GM18870 (cell line): Measurements from ENCODE around the gene TNNT3.

ENCODE experiments used
- ATAC-seq: cut with Tn5 transposase; IDR thresholded peaks from one replicate; pipeline ENCODE4 v1.9.1; 2021; ENCODE audit warnings: moderate library complexity; ENCODE audit not compliant: unreplicated experiment

Gene TNNT3

GRCh38 chr11:1894759-1895158 is 24.7 kb upstream of the TNNT3 start:
- ATAC-seq, result no peak

GRCh38 chr11:1896468-1896867 is 23.0 kb upstream of the TNNT3 start:
- no peak for ATAC-seq

- no peak for ATAC-seq
These were observed 22.6 kb upstream of the TNNT3 start for GRCh38 chr11:1896923-1897322.

GRCh38 chr11:1899090-1899489 is 20.4 kb upstream of the TNNT3 start:
- no peak for ATAC-seq

- ATAC-seq, result no peak
These were observed 19.8 kb upstream of the TNNT3 start for GRCh38 chr11:1899686-1900085.

- ATAC-seq, result no peak
These were observed 13.3 kb upstream of the TNNT3 start for GRCh38 chr11:1906181-1906580.

GRCh38 chr11:1906611-1907423 is 12.7 kb upstream of the TNNT3 start:
- no peak for ATAC-seq

GRCh38 chr11:1908618-1909017 is 10.9 kb upstream of the TNNT3 start:
- no peak for ATAC-seq

GRCh38 chr11:1909524-1909923 is 10.0 kb upstream of the TNNT3 start:
- ATAC-seq, result no peak

GRCh38 chr11:1912289-1912878 is 7.1 kb upstream of the TNNT3 start:
- ATAC-seq, result no peak

- ATAC-seq, result no peak
These were observed 6.0 kb upstream of the TNNT3 start for GRCh38 chr11:1913271-1914060.

GRCh38 chr11:1915795-1916131 is 3.7 kb upstream of the TNNT3 start:
- no peak for ATAC-seq

GRCh38 chr11:1916132-1916985 is 3.1 kb upstream of the TNNT3 start:
- no peak for ATAC-seq

GRCh38 chr11:1916986-1917522 is 2.4 kb upstream of the TNNT3 start:
- ATAC-seq, result no peak

- ATAC-seq, result no peak
These were observed 1.7 kb upstream of the TNNT3 start for GRCh38 chr11:1917523-1918435.

- ATAC-seq, result no peak
These were observed 827 bp upstream of the TNNT3 start for GRCh38 chr11:1918436-1919315.

GRCh38 chr11:1920128-1920908 is 815 bp downstream of the TNNT3 start:
- no peak for ATAC-seq
